H1 (cell line): ENCODE data around the gene CREB3L1. TPM values are rescaled to one million over a fixed set of nuclear protein-coding genes. Genes with fewer than 3 reads are reported as not detected.

Experiments
- CTCF ChIA-PET: fragments of 300-600 bp; sonication (Branson Sonifier 250); formaldehyde crosslinking; loops from one replicate; lab custom pipeline; 2021; ENCODE audit not compliant: partially characterized antibody; lab: Charles Lee
- POLR2A ChIA-PET: fragments of 300-600 bp; sonication (Branson Sonifier 250); formaldehyde crosslinking; loops from one replicate; lab custom pipeline; 2021; ENCODE audit warnings: inconsistent platforms; ENCODE audit not compliant: partially characterized antibody; lab: Charles Lee
- DNase-seq, 2 experiments: peaks; one replicate each; pipeline versions ENCODE4 v3.0.0 to v3.0.0-alpha.2; 2010 to 2022; ENCODE audit warnings: low spot score in 2 of 2, low read depth in 1 of 2, mixed read lengths in 1 of 2
- FAIRE-seq: peaks from 2 replicates; lab custom pipeline; 2011; peaks lifted over from hg19 to GRCh38; lab: Jason Lieb, UNC
- H2AFZ ChIP-seq: 2 replicates; pipeline ENCODE4 v1.8.1; 2012; ENCODE audit warnings: low read length, inconsistent platforms
- H2AK5ac ChIP-seq: 2 replicates; pipeline ENCODE4 v1.6.1; 2013; ENCODE audit warnings: low read depth, low read length
- H2BK120ac ChIP-seq: replicated peaks from 2 replicates; pipeline ENCODE3; 2013; ENCODE audit warnings: low read depth, low read length, inconsistent platforms
- H2BK12ac ChIP-seq: 2 replicates; pipeline ENCODE4 v1.6.1; 2013; ENCODE audit warnings: low read depth, low read length
- H2BK15ac ChIP-seq: 2 replicates; pipeline ENCODE4 v1.6.1; 2013; ENCODE audit warnings: low read length
- H2BK20ac ChIP-seq: 2 replicates; pipeline ENCODE4 v1.6.1; 2013; ENCODE audit warnings: low read length
- H2BK5ac ChIP-seq: 2 replicates; pipeline ENCODE4 v1.6.1; 2013; ENCODE audit warnings: low read depth, low read length
- H3K14ac ChIP-seq: 2 replicates; pipeline ENCODE4 v1.6.1; 2013; ENCODE audit warnings: inconsistent platforms; ENCODE audit not compliant: insufficient read length
- H3K18ac ChIP-seq: 2 replicates; pipeline ENCODE4 v1.6.1; 2013; ENCODE audit warnings: low read length; ENCODE audit errors: extremely low read depth
- H3K23ac ChIP-seq: 2 replicates; pipeline ENCODE4 v1.6.1; 2013; ENCODE audit warnings: inconsistent platforms; ENCODE audit not compliant: insufficient read length
- H3K23me2 ChIP-seq: 2 replicates; pipeline ENCODE4 v1.6.1; 2013; ENCODE audit warnings: low read depth, low read length
- H3K27ac ChIP-seq: 2 replicates; pipeline ENCODE4 v1.6.1; 2011; ENCODE audit warnings: low read depth, low read length, inconsistent platforms
- H3K27me3 ChIP-seq, 4 experiments: replicated peaks in 1 of 4; 1 replicate in 1 of 4; 2 replicates in 3 of 4; pipeline versions ENCODE4 v1.6.1 to v1.8.1; 2011 to 2013; ENCODE audit warnings: low read length in 3 of 4, mild to moderate bottlenecking in 3 of 4, inconsistent platforms in 2 of 4, mixed read lengths in 2 of 4, moderate library complexity in 1 of 4; ENCODE audit not compliant: control insufficient read depth in 3 of 4, insufficient read depth in 3 of 4; ENCODE audit errors: extremely low read depth in 1 of 4
- H3K36me3 ChIP-seq, 4 experiments: 2 replicates each; pipeline versions ENCODE4 v1.6.1 to v1.8.1; 2011 to 2013; ENCODE audit warnings: mild to moderate bottlenecking in 4 of 4, low read length in 3 of 4, moderate library complexity in 2 of 4, control low read depth in 1 of 4, inconsistent platforms in 1 of 4; ENCODE audit not compliant: insufficient read depth in 4 of 4, control insufficient read depth in 2 of 4
- H3K4ac ChIP-seq: replicated peaks from 2 replicates; pipeline ENCODE3; 2013; ENCODE audit warnings: low read length, low read depth, mixed read lengths, inconsistent platforms; ENCODE audit not compliant: insufficient read length
- H3K4me1 ChIP-seq, 4 experiments: replicated peaks in 1 of 4; 1 replicate in 1 of 4; 2 replicates in 3 of 4; pipeline versions ENCODE4 v1.6.1 to v1.8.1; 2011 to 2013; ENCODE audit warnings: low read length in 3 of 4, inconsistent platforms in 2 of 4, mixed read lengths in 1 of 4; ENCODE audit not compliant: insufficient read depth in 4 of 4, control insufficient read depth in 3 of 4
- H3K4me2 ChIP-seq, 2 experiments: 2 replicates each; pipeline versions ENCODE4 v1.6.1 to v1.8.1; 2011 to 2013; ENCODE audit warnings: low read depth in 2 of 2, low read length in 2 of 2, control low read depth in 1 of 2, inconsistent platforms in 1 of 2, mild to moderate bottlenecking in 1 of 2; ENCODE audit not compliant: insufficient read depth in 1 of 2
- H3K4me3 ChIP-seq, 4 experiments: fragments of 200-600, 300-600 bp in 1 of 4; sonication (generic), shearing (Covaris generic), sonication (Bioruptor Twin) in 1 of 4; 2 replicates each; pipeline versions ENCODE4 v1.5.1 to v1.8.1; 2011 to 2016; ENCODE audit warnings: low read length in 4 of 4, low read depth in 3 of 4, control low read depth in 2 of 4, inconsistent platforms in 2 of 4, mild to moderate bottlenecking in 2 of 4, mixed read lengths in 1 of 4, moderate library complexity in 1 of 4; ENCODE audit not compliant: insufficient read depth in 2 of 4; ENCODE audit errors: extremely low read depth in 1 of 4
- H3K56ac ChIP-seq: replicated peaks from 2 replicates; pipeline ENCODE3; 2013; ENCODE audit warnings: low read depth, mild to moderate bottlenecking, mixed read lengths, low read length, inconsistent platforms; ENCODE audit not compliant: insufficient read length
- H3K79me1 ChIP-seq: 2 replicates; pipeline ENCODE4 v1.6.1; 2013; ENCODE audit warnings: low read depth, low read length, control low read depth
- H3K79me2 ChIP-seq, 2 experiments: 2 replicates each; pipeline versions ENCODE4 v1.6.1 to v1.8.1; 2012 to 2013; ENCODE audit warnings: low read length in 2 of 2, mild to moderate bottlenecking in 2 of 2, inconsistent platforms in 1 of 2; ENCODE audit not compliant: insufficient read depth in 2 of 2, control insufficient read depth in 1 of 2
- H3K9ac ChIP-seq, 4 experiments: replicated peaks in 1 of 4; 1 replicate in 1 of 4; 2 replicates in 3 of 4; pipeline versions ENCODE4 v1.6.1 to v1.8.1; 2011 to 2013; ENCODE audit warnings: low read depth in 3 of 4, low read length in 3 of 4, control low read depth in 2 of 4, mild to moderate bottlenecking in 2 of 4, moderate library complexity in 2 of 4, inconsistent platforms in 1 of 4; ENCODE audit errors: extremely low read depth in 1 of 4
- H3K9me3 ChIP-seq, 2 experiments: 2 replicates each; pipeline versions ENCODE4 v1.6.1 to v1.8.1; 2012 to 2013; ENCODE audit warnings: mild to moderate bottlenecking in 2 of 2, moderate library complexity in 2 of 2, control low read depth in 1 of 2, inconsistent platforms in 1 of 2, low read depth in 1 of 2, low read length in 1 of 2, mixed read lengths in 1 of 2; ENCODE audit not compliant: insufficient read depth in 2 of 2
- H4K20me1 ChIP-seq, 2 experiments: replicated peaks in 1 of 2; 2 replicates each; pipeline versions ENCODE3 to v1.8.1; 2011 to 2013; ENCODE audit warnings: inconsistent platforms in 2 of 2, low read length in 2 of 2, mild to moderate bottlenecking in 1 of 2; ENCODE audit not compliant: insufficient read depth in 2 of 2, control insufficient read depth in 1 of 2
- H4K5ac ChIP-seq: 2 replicates; pipeline ENCODE4 v1.6.1; 2013; ENCODE audit warnings: low read length, low read depth, mixed read lengths, inconsistent platforms; ENCODE audit not compliant: insufficient read length
- H4K8ac ChIP-seq: 2 replicates; pipeline ENCODE4 v1.8.0; 2013; ENCODE audit warnings: mild to moderate bottlenecking, moderate library complexity, low read length, inconsistent platforms; ENCODE audit not compliant: insufficient read depth; ENCODE audit errors: extremely low read depth
- H4K91ac ChIP-seq: replicated peaks from 2 replicates; pipeline ENCODE3; 2013; ENCODE audit warnings: low read length, mixed read lengths, inconsistent platforms; ENCODE audit not compliant: insufficient read length
- CBX8 ChIP-seq: fragments of 300-800, 300-1000 bp; sonication (generic); IDR thresholded peaks from 2 replicates; pipeline ENCODE4 v1.7.1; 2016; ENCODE audit warnings: low read depth, low read length, borderline replicate concordance
- CTBP2 ChIP-seq: IDR thresholded peaks from 2 replicates; pipeline ENCODE4 v1.7.0; 2011; ENCODE audit warnings: borderline replicate concordance, mild to moderate bottlenecking, moderate library complexity, mixed read lengths, low read length; ENCODE audit not compliant: insufficient read depth, insufficient read length
- HDAC2 ChIP-seq, 2 experiments: fragments of 300-600 bp in 1 of 2; sonication (generic) in 1 of 2; IDR thresholded peaks; 2 replicates each; pipeline ENCODE4 v1.6.1; 2011 to 2012; ENCODE audit warnings: low read depth in 2 of 2, low read length in 2 of 2, mild to moderate bottlenecking in 2 of 2, moderate library complexity in 2 of 2, borderline replicate concordance in 1 of 2, inconsistent platforms in 1 of 2
- MAFK ChIP-seq: IDR thresholded peaks from 2 replicates; pipeline ENCODE4 v1.6.1; 2012; ENCODE audit warnings: low read depth, mild to moderate bottlenecking, improper control_type of control experiment, low read length
- PHF8 ChIP-seq: fragments of 200-600 bp; sonication (generic); conservative IDR thresholded peaks from 2 replicates; pipeline ENCODE4 v1.7.1; 2012; ENCODE audit warnings: low read depth, mild to moderate bottlenecking, inconsistent platforms, low read length, moderate library complexity
- RAD21 ChIP-seq, 2 experiments: IDR thresholded peaks in 1 of 2; conservative IDR thresholded peaks in 1 of 2; 2 replicates each; pipeline ENCODE4 v1.6.1; 2011; ENCODE audit warnings: low read depth in 2 of 2, low read length in 2 of 2, improper control_type of control experiment in 1 of 2, inconsistent platforms in 1 of 2, mild to moderate bottlenecking in 1 of 2, moderate library complexity in 1 of 2
- SIRT6 ChIP-seq: IDR thresholded peaks from one replicate; pipeline ENCODE4 v1.7.1; 2012; ENCODE audit warnings: low read length, inconsistent platforms
- TBP ChIP-seq: IDR thresholded peaks from 2 replicates; pipeline ENCODE4 v1.6.1; 2011; ENCODE audit warnings: low read depth, low read length, improper control_type of control experiment
- WGBS, 2 experiments: shearing (Covaris generic) in 1 of 2; methylation state at CpG; one replicate each; pipeline versions ENCODE4 v1.1.6 to v1.1.7; 2013 to 2015; ENCODE audit warnings: low lambda C conversion rate in 2 of 2, mixed read lengths in 2 of 2, inconsistent platforms in 1 of 2, low coverage in 1 of 2, missing lambda C conversion rate in 1 of 2; ENCODE audit not compliant: insufficient replicate concordance in 2 of 2, insufficient coverage in 1 of 2, insufficient read length in 1 of 2; ENCODE audit errors: extremely low coverage in 1 of 2, missing lambda C conversion rate in 1 of 2; 5-methylcytosine and 5-hydroxymethylcytosine counted together
- polyA plus RNA-seq, 7 experiments: library from polyadenylated mRNA; depleted of rRNA in 3 of 7; stranded (reverse) in 5 of 7; unstranded in 2 of 7; fragments of >200 nt in 5 of 7; fragments of 200-250 nt in 2 of 7; gene quantifications; 1 replicate in 5 of 7; 2 replicates in 1 of 7; 4 replicates in 1 of 7; pipeline versions ENCODE4 v1.2.1 to v1.2.3, GENCODE V29; 2011 to 2013; ENCODE audit warnings: missing spikeins in 2 of 7, mixed read lengths in 2 of 7
- total RNA-seq: library from RNA; stranded (reverse); fragmentation: NEBNext Ultra II Directional; extraction: Animal tissue kit (Norgen Biotek cat#: 25700); gene quantifications from 2 replicates; pipeline ENCODE4 v1.2.1, GENCODE V29; 2021
- TF ChIP-seq, protein P1 (sequence below): IDR thresholded peaks from 2 replicates; pipeline ENCODE4 v1.6.1; 2012; ENCODE audit warnings: low read length, inconsistent platforms
- TF ChIP-seq, protein P2 (sequence below): IDR thresholded peaks from 2 replicates; pipeline ENCODE4 v1.6.1; 2012; ENCODE audit warnings: inconsistent platforms

CREB3L1 gene
- total and polyA plus RNA-seq, 2 of the 8 experiments (the other 6 are each of a cell fraction or from before 2014, with no cell fraction given) = 4.1 to 12.7 TPM

DNA sequence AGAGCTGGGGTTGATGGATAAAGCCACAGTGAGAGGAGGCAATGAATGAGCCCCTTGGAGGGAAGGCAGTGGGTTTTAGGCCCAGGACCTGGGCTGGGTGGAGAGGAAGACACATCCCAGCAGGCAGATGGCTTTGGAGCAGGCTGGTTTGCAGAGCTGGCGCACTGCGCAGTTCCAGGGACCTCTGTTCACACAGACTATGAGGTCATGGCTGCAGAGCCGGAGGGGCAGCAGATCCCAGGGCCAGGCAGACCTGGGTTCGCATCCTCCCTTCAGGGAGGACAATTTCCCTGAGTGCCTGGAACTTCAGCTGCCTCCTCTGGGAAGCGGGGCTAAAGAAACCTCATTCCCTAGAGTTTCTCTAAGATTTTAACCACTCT is 41.6 kb downstream of the CREB3L1 start:
- no peaks in the 10 kb centered on the region for H4K20me1 ChIP-seq
- ChIA-PET POLR2A (interaction anchor here (1.0 to 1.9 kb wide), 6 partner anchors 10 to 76 kb away, joined by 3 to 9 read pairs (median 4); no protein-coding TSS in a partner anchor), CTCF (interaction anchor here (0.9 to 38.0 kb wide), 10 partner anchors 4 to 73 kb away, joined by 3 to 858 read pairs (median 60); partner anchors contain the start of gene CREB3L1)
- no peak overlapping the region for H2AFZ ChIP-seq
- no peak overlapping the region for H3K56ac ChIP-seq
- no peak overlapping the region for H2AK5ac ChIP-seq
- no peaks in the 10 kb centered on the region for H3K79me2 ChIP-seq
- no peak overlapping the region for H4K91ac ChIP-seq
- H2BK120ac ChIP-seq = no peak overlapping the region
- H2BK15ac ChIP-seq = no peak overlapping the region
- no peak for TF ChIP-seq TBP
- TF ChIP-seq MAFK = no peak
- no peak for TF ChIP-seq CBX8
- TF ChIP-seq SIRT6 = no peak
- TF ChIP-seq HDAC2 (IDR thresholded peaks at IDR 0.05; ENCODE audit: borderline replicate concordance in 1 of 2, low read depth in 2 of 2, low read length in 2 of 2) = no peak
- TF ChIP-seq, protein P1, sequence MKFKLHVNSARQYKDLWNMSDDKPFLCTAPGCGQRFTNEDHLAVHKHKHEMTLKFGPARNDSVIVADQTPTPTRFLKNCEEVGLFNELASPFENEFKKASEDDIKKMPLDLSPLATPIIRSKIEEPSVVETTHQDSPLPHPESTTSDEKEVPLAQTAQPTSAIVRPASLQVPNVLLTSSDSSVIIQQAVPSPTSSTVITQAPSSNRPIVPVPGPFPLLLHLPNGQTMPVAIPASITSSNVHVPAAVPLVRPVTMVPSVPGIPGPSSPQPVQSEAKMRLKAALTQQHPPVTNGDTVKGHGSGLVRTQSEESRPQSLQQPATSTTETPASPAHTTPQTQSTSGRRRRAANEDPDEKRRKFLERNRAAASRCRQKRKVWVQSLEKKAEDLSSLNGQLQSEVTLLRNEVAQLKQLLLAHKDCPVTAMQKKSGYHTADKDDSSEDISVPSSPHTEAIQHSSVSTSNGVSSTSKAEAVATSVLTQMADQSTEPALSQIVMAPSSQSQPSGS = no peak
- no peak for TF ChIP-seq RAD21 (IDR thresholded peaks at IDR 0.05 in 1 of 2, conservative IDR thresholded peaks at IDR 0.05 in 1 of 2; ENCODE audit: low read depth in 2 of 2, low read length in 2 of 2)
- no peak for TF ChIP-seq CTBP2
- no peak for TF ChIP-seq PHF8
- TF ChIP-seq, protein P2, sequence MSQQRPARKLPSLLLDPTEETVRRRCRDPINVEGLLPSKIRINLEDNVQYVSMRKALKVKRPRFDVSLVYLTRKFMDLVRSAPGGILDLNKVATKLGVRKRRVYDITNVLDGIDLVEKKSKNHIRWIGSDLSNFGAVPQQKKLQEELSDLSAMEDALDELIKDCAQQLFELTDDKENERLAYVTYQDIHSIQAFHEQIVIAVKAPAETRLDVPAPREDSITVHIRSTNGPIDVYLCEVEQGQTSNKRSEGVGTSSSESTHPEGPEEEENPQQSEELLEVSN = no peak
- no peaks in the 10 kb centered on the region for H3K27me3 ChIP-seq
- DNase-seq (no peak), FAIRE-seq (no peak)
- H2BK12ac ChIP-seq = no peak overlapping the region
- H4K8ac ChIP-seq = no peak overlapping the region
- no peak overlapping the region for H3K4ac ChIP-seq
- H3K27ac ChIP-seq = no peak overlapping the region
- H3K14ac ChIP-seq = no peak overlapping the region
- peak overlapping the region; percentile 40 for H2BK5ac ChIP-seq
- H3K23ac ChIP-seq = no peak overlapping the region
- no peak overlapping the region for H2BK20ac ChIP-seq
- no peak overlapping the region for H4K5ac ChIP-seq
- no peak overlapping the region for H3K4me3 ChIP-seq
- H3K18ac ChIP-seq = no peak overlapping the region
- H3K36me3 ChIP-seq = peaks cover 0 to 4% (median 2%) of the 10 kb centered on the region in 4 experiments; a peak in 2 of 8 replicates
- no peaks in the 10 kb centered on the region for H3K79me1 ChIP-seq
- H3K4me2 ChIP-seq = no peak overlapping the region
- H3K23me2 ChIP-seq = no peaks in the 10 kb centered on the region
- no peaks in the 10 kb centered on the region for H3K9me3 ChIP-seq
- H3K4me1 ChIP-seq = no peaks in the 10 kb centered on the region
- no peak overlapping the region for H3K9ac ChIP-seq
- WGBS, 2 experiments = 80% methylated on average over 5 of the region's 5 CpGs; no CpG with 5 or more reads in 1 of the 2 experiments
